Glutamatergic neuron (in vitro differentiated cells): ENCODE data around the gene KPNA2. TPM values are rescaled to one million over a fixed set of nuclear protein-coding genes. Genes with fewer than 3 reads are reported as not detected.
"Not testable (repeated sequence)": the region's sequence is repeated elsewhere in the genome, so short reads cannot be mapped to it uniquely, and the experiment has no call there.

ENCODE experiments used
- DNase-seq: peaks from one replicate; pipeline ENCODE4 v3.0.0; 2022
- H3K27ac Mint-ChIP-seq: one replicate; pipeline ENCODE4 v1.8.0; 2020; ENCODE audit warnings: mild to moderate bottlenecking, mixed read lengths, inconsistent platforms; ENCODE audit not compliant: unreplicated experiment
- H3K27me3 Mint-ChIP-seq: one replicate; pipeline ENCODE4 v1.8.0; 2020; ENCODE audit warnings: mild to moderate bottlenecking, moderate library complexity, mixed read lengths, inconsistent platforms; ENCODE audit not compliant: unreplicated experiment
- H3K36me3 Mint-ChIP-seq: one replicate; pipeline ENCODE4 v1.8.0; 2020; ENCODE audit warnings: mild to moderate bottlenecking, mixed read lengths, inconsistent platforms; ENCODE audit not compliant: unreplicated experiment
- H3K4me1 Mint-ChIP-seq: one replicate; pipeline ENCODE4 v1.8.0; 2020; ENCODE audit warnings: mild to moderate bottlenecking, low read depth, mixed read lengths, inconsistent platforms; ENCODE audit not compliant: unreplicated experiment
- H3K4me3 Mint-ChIP-seq: one replicate; pipeline ENCODE4 v1.8.0; 2020; ENCODE audit warnings: mild to moderate bottlenecking, mixed read lengths, inconsistent platforms; ENCODE audit not compliant: unreplicated experiment
- H3K9me3 Mint-ChIP-seq: one replicate; pipeline ENCODE4 v1.8.0; 2020; ENCODE audit warnings: mild to moderate bottlenecking, moderate library complexity, mixed read lengths, inconsistent platforms; ENCODE audit not compliant: unreplicated experiment
- CTCF ChIP-seq: fragments of 200-600 bp; sonication (generic); IDR thresholded peaks from one replicate; pipeline ENCODE4 v1.5.0; 2021; ENCODE audit not compliant: partially characterized antibody, unreplicated experiment
- total RNA-seq: library from RNA; stranded (reverse); fragmentation: NEBNext Ultra II Directional; extraction: Animal tissue kit (Norgen Biotek cat#: 25700); gene quantifications from one replicate; pipeline ENCODE4 v1.2.1, GENCODE V29; 2021; ENCODE audit not compliant: unreplicated experiment

Gene KPNA2
- total RNA-seq, 1 donor from 2014 or later, result 223 TPM

GRCh38 chr17:68070582-68071444 lies 35.3 kb downstream of the KPNA2 start:
- not testable (repeated sequence) for H3K27ac Mint-ChIP-seq, H3K36me3 Mint-ChIP-seq, H3K4me1 Mint-ChIP-seq, H3K4me3 Mint-ChIP-seq, H3K9me3 Mint-ChIP-seq, H3K27me3 Mint-ChIP-seq
- peak; percentile 22 for DNase-seq

- no peak for DNase-seq
- H3K4me1 Mint-ChIP-seq, result no peaks in the 10 kb centered on the region
- no peaks in the 10 kb centered on the region for H3K27me3 Mint-ChIP-seq
- no peak overlapping the region for H3K4me3 Mint-ChIP-seq
- no peaks in the 10 kb centered on the region for H3K36me3 Mint-ChIP-seq
- no peaks in the 10 kb centered on the region for H3K9me3 Mint-ChIP-seq
- TF ChIP-seq CTCF, result no peak
- no peak overlapping the region for H3K27ac Mint-ChIP-seq
Measured at GRCh38 chr17:68074279-68074678, 38.7 kb downstream of the KPNA2 start.

- H3K27me3 Mint-ChIP-seq, H3K4me1 Mint-ChIP-seq, DNase-seq, H3K9me3 Mint-ChIP-seq, H3K27ac Mint-ChIP-seq, H3K4me3 Mint-ChIP-seq, H3K36me3 Mint-ChIP-seq: not testable (repeated sequence)
Measured at GRCh38 chr17:68075953-68076607, 40.5 kb downstream of the KPNA2 start.

GRCh38 chr17:68077498-68077897 lies 42.0 kb downstream of the KPNA2 start:
- not testable (repeated sequence) for H3K4me3 Mint-ChIP-seq, H3K36me3 Mint-ChIP-seq, H3K27ac Mint-ChIP-seq, DNase-seq, H3K9me3 Mint-ChIP-seq, H3K27me3 Mint-ChIP-seq, H3K4me1 Mint-ChIP-seq

- H3K27ac Mint-ChIP-seq, result no peak overlapping the region
- no peaks in the 10 kb centered on the region for H3K9me3 Mint-ChIP-seq
- DNase-seq, result no peak
- H3K4me3 Mint-ChIP-seq, result no peak overlapping the region
- peaks cover 2% of the 10 kb centered on the region for H3K27me3 Mint-ChIP-seq
- no peaks in the 10 kb centered on the region for H3K4me1 Mint-ChIP-seq
- H3K36me3 Mint-ChIP-seq, result no peaks in the 10 kb centered on the region
- TF ChIP-seq CTCF, result no peak
Measured at GRCh38 chr17:68080411-68081150, 45.0 kb downstream of the KPNA2 start.

- not testable (repeated sequence) for H3K4me1 Mint-ChIP-seq, H3K36me3 Mint-ChIP-seq, H3K9me3 Mint-ChIP-seq, H3K27me3 Mint-ChIP-seq, H3K27ac Mint-ChIP-seq, DNase-seq, H3K4me3 Mint-ChIP-seq
Measured at GRCh38 chr17:68081305-68082265, 46.0 kb downstream of the KPNA2 start.
